ENCODE data around the gene CMTM3.

GRCh38 chr16:66658143-66658859, 53.8 kb downstream of the CMTM3 start:
- TF ChIP-seq CTCF (IDR thresholded peaks at IDR 0.05; ENCODE audit: low read length): no peak; the same call in 1 of the 2 replicates
- TF ChIP-seq EZH2 (IDR thresholded peaks at IDR 0.05; ENCODE audit: borderline replicate concordance, low read length): no peak

All from OCI-LY1 (cell line).